Measurements from ENCODE around the gene CAMTA2.

GRCh38 chr17:5024604-5025003, 37.1 kb upstream of the CAMTA2 start:
- no peak for TF ChIP-seq GATA2 (IDR thresholded peaks at IDR 0.05; ENCODE audit: low read depth, low read length)
- TF ChIP-seq GATA3 (IDR thresholded peaks at IDR 0.05; ENCODE audit: low read depth, low read length): no peak

Measured in SH-SY5Y (cell line).